NCI-H526 (cell line): ENCODE measurements around the gene ROBO2.

Experiments used
- DNase-seq, 2 experiments: peaks; one replicate each; lab custom pipeline; 2025; lab: John Stamatoyannopoulos, UW

The ROBO2 gene

GRCh38 chr3:77686560-77686959, 646.7 kb downstream of the ROBO2 start:
- no peak for DNase-seq

- no peak for DNase-seq
Observed at GRCh38 chr3:77687545-77687944, 647.6 kb downstream of the ROBO2 start.

GRCh38 chr3:77690284-77690845, 650.5 kb downstream of the ROBO2 start:
- DNase-seq, result no peak

- DNase-seq, result no peak
Observed at GRCh38 chr3:77693147-77693546, 653.2 kb downstream of the ROBO2 start.

- no peak for DNase-seq
Observed at GRCh38 chr3:77699125-77699691, 659.3 kb downstream of the ROBO2 start.
